GM18951 (cell line): ENCODE data around the gene CDH4.

ENCODE experiments used
- POLR2A ChIP-seq: IDR thresholded peaks from 4 replicates; pipeline ENCODE4 v1.6.1; 2011; ENCODE audit warnings: mild to moderate bottlenecking; ENCODE audit not compliant: insufficient read length, insufficient read depth; ENCODE audit errors: extremely low read depth
- in situ Hi-C: fragments of 300-500 bp; cut with MboI; formaldehyde crosslinking; loops from one replicate; pipeline ENCODE4 v1.12.0; 2022; ENCODE audit warnings: low sequenced_read_pairs, mixed read lengths, inconsistent platforms; ENCODE audit not compliant: unreplicated experiment

CDH4 gene

GRCh38 chr20:61623451-61623850 lies 371.4 kb downstream of the CDH4 start:
- in situ Hi-C loops: no loop called here
- TF ChIP-seq POLR2A: no peak

- no peak for TF ChIP-seq POLR2A
- in situ Hi-C loops: no loop called here
Measured at GRCh38 chr20:61625246-61625645, 373.2 kb downstream of the CDH4 start.

GRCh38 chr20:61626412-61626811 lies 374.4 kb downstream of the CDH4 start:
- in situ Hi-C loops: no loop called here
- TF ChIP-seq POLR2A: no peak

GRCh38 chr20:61627791-61628415 lies 375.8 kb downstream of the CDH4 start:
- no peak for TF ChIP-seq POLR2A
- in situ Hi-C loops: no loop called here

GRCh38 chr20:61628480-61628879 lies 376.4 kb downstream of the CDH4 start:
- TF ChIP-seq POLR2A: no peak
- in situ Hi-C loops: no loop called here

GRCh38 chr20:61628901-61629601 lies 377.0 kb downstream of the CDH4 start:
- in situ Hi-C loops: no loop called here
- no peak for TF ChIP-seq POLR2A

GRCh38 chr20:61629602-61630390 lies 377.7 kb downstream of the CDH4 start:
- TF ChIP-seq POLR2A: no peak
- in situ Hi-C loops: no loop called here

- no peak for TF ChIP-seq POLR2A
- in situ Hi-C loops: no loop called here
Measured at GRCh38 chr20:61630391-61630650, 378.3 kb downstream of the CDH4 start.

GRCh38 chr20:61630816-61631215 lies 378.8 kb downstream of the CDH4 start:
- no peak for TF ChIP-seq POLR2A
- in situ Hi-C loops: no loop called here

- no peak for TF ChIP-seq POLR2A
- in situ Hi-C loops: no loop called here
Measured at GRCh38 chr20:61631751-61632150, 379.7 kb downstream of the CDH4 start.

GRCh38 chr20:61633004-61633403 lies 380.9 kb downstream of the CDH4 start:
- in situ Hi-C loops: no loop called here
- TF ChIP-seq POLR2A: no peak

GRCh38 chr20:61634376-61635145 lies 382.5 kb downstream of the CDH4 start:
- in situ Hi-C loops: no loop called here

More at GRCh38 chr20:61634376-61635145, 382.5 kb downstream of the CDH4 start:
- TF ChIP-seq POLR2A: no peak
